Amniotic stem cell (primary cell): ENCODE measurements around the gene ACY1.

Experiments used
- DNase-seq: peaks from one replicate; lab custom pipeline; 2025; lab: John Stamatoyannopoulos, UW

Gene ACY1

GRCh38 chr3:52005571-52005986 is 22.2 kb downstream of the ACY1 start:
- DNase-seq = no peak

GRCh38 chr3:52006017-52006819 is 22.9 kb downstream of the ACY1 start:
- no peak for DNase-seq

GRCh38 chr3:52006820-52007133 is 23.4 kb downstream of the ACY1 start:
- no peak for DNase-seq

- no peak for DNase-seq
Observed at GRCh38 chr3:52007291-52007690, 24.0 kb downstream of the ACY1 start.

- no peak for DNase-seq
Observed at GRCh38 chr3:52010431-52010830, 27.1 kb downstream of the ACY1 start.

GRCh38 chr3:52012699-52013098 is 29.4 kb downstream of the ACY1 start:
- DNase-seq = no peak

- DNase-seq = no peak
Observed at GRCh38 chr3:52013802-52014598, 30.7 kb downstream of the ACY1 start.

- no peak for DNase-seq
Observed at GRCh38 chr3:52014613-52015012, 31.3 kb downstream of the ACY1 start.

GRCh38 chr3:52015438-52016228 is 32.3 kb downstream of the ACY1 start:
- DNase-seq = no peak

- DNase-seq = no peak
Observed at GRCh38 chr3:52017586-52017985, 34.3 kb downstream of the ACY1 start.

- DNase-seq = no peak
Observed at GRCh38 chr3:52018319-52019000, 35.1 kb downstream of the ACY1 start.

GRCh38 chr3:52019352-52020080 is 36.2 kb downstream of the ACY1 start:
- DNase-seq = no peak

- DNase-seq = no peak
Observed at GRCh38 chr3:52020796-52021195, 37.5 kb downstream of the ACY1 start.

GRCh38 chr3:52021489-52022268 is 38.3 kb downstream of the ACY1 start:
- no peak for DNase-seq

- DNase-seq = no peak
Observed at GRCh38 chr3:52022323-52023100, 39.2 kb downstream of the ACY1 start.

GRCh38 chr3:52023101-52023770 is 39.9 kb downstream of the ACY1 start:
- DNase-seq = no peak

GRCh38 chr3:52023860-52024764 is 40.8 kb downstream of the ACY1 start:
- no peak for DNase-seq
